GM19099 (cell line): Measurements from ENCODE around the gene RUSF1.

Experiments
- POLR2A ChIP-seq: IDR thresholded peaks from 3 replicates; pipeline ENCODE4 v1.6.1; 2011; ENCODE audit warnings: low read depth; ENCODE audit not compliant: insufficient read length; ENCODE audit errors: extremely low read depth

Gene RUSF1

DNA sequence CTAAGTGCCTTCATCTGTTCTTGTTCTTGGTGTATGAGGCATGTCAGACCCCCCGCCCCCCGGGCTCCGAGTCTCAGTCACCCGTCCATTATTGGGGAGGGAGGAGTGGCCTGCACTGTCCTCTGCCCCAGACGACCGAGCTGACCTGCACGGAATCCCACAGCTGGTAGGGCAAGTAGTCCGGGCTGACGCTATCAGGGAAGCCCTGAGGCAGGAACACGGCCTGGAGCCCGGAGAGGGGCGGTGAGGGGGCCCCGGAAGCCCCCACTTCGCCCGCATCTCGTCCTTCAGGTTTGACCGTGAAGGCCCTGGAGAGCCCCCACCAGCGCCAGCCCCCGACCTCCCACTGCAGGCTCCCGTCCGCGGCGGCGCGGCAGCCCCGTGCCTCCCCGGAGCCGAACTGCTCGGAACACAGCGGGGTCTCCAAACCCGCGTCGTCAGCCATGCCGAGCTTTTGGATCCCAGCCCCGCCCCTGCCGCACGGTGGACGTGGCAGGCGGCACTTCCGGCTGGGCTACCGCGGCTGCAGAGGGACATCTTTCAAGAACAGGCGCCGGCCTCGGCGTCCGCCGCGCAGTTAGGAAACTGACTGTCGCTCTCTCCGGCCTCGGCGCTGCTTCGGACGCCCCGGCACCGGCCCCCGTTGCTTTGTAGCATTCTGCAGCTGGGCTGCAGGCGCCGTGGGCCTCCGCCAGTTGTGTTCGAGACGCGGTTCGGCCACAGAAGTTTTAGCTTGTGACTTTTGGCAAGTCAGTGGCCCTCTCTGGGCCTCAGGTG is at the start of gene RUSF1:
Gene RUSF1 (minus strand): TSS at position 463 of the 777 bp plus-strand sequence. CDS start 18 bp downstream, at position 445.
- peak; percentile 85 for TF ChIP-seq POLR2A

DNA sequence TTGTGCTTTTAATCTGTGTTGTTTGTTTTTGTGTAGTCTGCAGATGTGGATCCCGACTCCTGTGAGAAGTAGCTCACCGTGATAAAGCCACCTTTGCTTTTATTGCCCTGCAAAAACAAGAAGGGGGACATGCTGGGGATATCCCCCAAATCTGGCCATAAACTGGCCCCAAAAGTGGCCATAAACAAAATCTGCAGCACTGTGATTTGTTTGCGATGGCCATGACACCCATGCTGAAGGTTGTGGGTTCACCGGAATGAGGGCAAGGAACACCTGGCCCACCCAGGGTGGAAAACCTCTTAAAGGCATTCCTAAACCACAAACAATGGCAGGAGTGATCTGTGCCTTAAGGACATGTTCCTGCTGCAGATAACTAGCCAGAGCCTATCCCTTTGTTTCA is 34.6 kb upstream of the RUSF1 start:
- TF ChIP-seq POLR2A, result no peak

DNA sequence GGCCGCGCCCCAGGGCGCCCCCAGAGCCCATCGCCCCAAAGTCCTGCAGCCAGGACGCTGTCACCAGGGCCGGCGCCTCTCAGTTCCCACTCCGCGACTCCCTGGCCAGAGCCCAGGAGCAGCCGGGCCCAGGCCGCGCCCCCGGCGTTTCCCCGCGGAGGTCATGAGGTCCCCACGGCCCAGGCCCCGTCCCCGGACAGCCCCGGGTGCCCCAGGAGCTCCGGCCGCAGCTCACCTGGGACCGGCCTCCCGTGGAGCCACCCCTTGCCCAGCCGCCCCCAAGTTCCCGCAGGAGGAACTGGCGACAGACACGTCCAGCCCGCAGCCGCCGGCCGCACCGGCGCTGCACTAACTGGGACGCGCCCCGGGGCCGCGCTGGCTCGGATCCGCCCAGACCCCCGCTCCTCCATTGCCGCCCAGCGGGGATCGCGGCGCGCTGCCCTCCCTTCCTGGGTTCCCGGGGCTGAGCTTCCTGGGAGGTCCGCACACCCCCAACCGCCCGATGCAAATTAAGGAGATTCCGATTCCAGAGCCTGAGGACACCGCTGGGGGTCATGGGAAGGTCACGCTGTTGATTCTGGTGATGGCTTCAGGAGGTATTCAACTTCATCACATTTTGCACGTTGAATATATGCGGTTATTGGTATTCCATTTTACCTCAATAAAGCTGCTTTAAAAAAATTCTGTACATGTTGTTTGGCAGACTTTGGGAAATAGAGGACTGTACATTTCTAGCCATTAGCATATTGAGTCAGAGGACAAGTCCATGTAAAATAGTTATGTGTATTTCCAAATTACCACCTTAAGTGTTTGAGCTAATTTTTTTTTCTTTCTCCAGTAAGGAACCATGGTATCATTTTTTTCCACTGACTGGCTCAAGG is 29.4 kb upstream of the RUSF1 start:
- TF ChIP-seq POLR2A, result no peak

DNA sequence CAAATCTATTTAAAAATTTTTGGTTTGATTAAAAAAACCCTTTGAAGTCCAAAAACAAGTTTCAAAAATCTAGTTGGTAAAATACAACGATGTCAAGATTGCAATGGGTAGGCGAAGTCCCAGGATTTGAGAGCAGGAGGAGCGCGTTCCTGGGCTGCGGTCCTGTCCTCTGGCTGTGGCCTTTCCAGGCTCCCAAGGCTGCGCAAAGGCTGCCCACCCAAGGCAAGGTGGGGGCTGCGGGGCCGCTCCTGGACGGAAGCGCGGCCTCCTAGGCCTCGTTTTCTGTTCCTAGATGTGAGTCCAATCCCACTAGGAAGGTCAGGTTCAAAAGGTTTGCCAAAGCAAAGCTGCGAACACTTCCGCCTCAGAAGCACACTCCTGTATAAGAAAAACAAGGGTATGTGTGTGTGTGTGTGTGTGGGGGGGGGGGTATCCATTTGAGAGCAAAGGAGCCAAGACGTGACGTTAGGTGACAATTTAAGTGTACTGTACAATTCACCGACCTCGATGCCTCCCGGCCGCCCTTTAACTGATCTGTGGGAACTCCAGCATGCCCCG is 28.7 kb upstream of the RUSF1 start:
- TF ChIP-seq POLR2A, result no peak

DNA sequence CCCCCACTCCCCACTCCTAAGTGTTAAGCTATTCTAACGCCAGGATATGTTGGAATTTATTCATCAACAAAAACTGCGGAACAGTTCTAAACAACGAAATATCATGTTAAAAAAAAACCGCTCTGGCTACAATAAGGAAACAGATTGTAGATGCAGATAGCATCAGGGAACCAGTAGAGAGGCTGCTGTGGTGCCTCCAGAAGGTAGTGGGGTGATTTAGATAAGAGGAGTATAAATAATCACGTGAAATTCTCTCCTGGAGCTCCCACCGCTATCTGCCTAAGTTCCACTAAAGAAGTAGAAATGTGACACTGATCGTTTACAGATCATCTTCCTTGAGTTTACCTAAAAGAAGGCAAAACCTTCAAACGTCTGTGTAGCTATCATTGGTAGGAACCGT is 27.5 kb upstream of the RUSF1 start:
- no peak for TF ChIP-seq POLR2A

DNA sequence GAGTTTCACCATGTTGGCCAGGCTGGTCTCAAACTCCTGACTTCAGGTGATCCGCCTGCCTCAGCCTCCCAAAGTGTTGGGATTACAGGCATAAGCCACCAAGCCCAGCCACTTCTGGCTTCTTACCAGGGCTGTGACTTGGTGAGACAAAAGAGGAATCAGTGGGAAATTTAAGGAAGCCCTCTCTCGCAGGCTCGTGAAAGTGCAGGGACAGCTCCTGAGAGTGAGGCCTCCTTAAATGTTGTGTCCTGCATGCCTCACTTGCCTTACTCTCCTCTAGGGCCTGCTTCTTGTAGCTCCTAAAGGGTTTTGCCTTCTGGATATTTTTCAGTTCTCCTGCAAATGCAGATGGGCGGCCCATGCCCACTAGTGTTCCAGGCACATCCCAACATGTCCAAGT is 24.7 kb upstream of the RUSF1 start:
- no peak for TF ChIP-seq POLR2A

DNA sequence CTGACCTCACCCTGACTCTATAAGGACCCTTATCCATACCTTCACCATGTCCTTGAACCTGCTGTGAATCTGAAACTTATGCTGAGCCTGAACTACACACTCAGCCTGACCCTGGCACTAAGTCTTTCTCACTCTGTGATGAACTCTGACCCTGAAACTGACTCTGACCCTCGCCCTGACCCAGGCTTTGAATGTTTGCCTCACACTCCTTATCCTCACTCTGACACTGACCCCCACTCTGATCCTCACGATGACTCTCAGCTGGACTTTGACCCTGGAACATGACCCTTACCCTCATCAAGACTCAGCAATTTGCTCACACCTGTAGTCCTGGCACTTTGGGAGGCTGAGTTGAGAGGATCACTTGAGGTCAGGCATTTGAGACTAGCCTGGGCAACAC is 23.9 kb upstream of the RUSF1 start:
- no peak for TF ChIP-seq POLR2A

DNA sequence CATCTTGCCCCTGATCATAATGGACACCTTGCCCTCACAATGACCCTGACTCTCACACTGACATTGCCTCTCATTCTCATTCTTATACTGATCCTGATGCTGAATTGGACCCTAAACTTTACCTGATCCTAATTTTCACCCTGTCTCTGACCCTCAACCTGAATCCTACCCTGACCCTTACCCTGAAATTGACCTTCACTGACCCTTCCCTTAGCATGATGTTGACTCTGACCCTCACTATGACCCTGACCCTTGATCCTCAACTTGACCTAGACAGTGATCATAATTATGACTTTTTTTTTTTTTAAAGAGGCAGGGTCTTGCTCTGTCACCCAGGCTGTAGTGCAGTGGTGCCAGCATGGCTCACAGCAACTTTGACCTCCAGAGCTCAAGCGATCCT is 22.9 kb upstream of the RUSF1 start:
- no peak for TF ChIP-seq POLR2A

DNA sequence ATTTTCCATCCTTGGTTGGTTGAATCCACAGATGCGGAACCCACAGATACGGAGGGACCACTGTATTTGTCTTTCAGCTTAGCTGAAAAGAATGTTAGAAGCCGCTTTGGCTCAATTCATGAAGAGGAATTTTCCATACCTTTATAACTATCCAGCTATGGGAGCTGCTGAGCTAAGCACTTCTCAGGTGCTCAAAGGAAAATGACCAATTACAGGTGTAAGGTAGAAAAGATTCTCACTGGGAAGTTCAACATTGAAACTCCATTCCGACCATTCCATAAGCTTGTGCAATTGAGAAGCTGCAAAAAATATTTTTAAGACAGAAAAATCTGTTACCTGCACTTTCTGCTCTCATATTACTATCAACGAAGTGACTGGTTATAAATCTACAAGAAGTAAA is 22.2 kb upstream of the RUSF1 start:
- TF ChIP-seq POLR2A, result no peak

DNA sequence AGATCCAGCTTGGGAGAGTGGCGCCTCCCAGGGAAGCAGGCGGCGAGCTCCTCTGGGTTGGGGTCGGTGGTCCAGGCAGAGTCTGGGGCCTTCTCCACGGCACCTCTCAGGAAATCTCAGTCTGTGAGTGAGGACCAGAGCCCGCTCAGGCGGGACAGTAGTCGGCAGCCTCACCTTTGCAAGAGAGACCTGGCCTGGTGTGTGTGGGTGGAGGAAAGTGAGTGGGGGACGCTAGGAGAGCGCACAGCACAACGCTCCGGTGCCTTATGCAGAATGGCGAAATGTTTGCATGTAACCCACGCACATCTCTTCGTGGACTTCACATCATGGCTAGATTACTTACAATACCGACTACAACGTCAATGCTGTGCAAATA is 21.7 kb upstream of the RUSF1 start:
- no peak for TF ChIP-seq POLR2A

DNA sequence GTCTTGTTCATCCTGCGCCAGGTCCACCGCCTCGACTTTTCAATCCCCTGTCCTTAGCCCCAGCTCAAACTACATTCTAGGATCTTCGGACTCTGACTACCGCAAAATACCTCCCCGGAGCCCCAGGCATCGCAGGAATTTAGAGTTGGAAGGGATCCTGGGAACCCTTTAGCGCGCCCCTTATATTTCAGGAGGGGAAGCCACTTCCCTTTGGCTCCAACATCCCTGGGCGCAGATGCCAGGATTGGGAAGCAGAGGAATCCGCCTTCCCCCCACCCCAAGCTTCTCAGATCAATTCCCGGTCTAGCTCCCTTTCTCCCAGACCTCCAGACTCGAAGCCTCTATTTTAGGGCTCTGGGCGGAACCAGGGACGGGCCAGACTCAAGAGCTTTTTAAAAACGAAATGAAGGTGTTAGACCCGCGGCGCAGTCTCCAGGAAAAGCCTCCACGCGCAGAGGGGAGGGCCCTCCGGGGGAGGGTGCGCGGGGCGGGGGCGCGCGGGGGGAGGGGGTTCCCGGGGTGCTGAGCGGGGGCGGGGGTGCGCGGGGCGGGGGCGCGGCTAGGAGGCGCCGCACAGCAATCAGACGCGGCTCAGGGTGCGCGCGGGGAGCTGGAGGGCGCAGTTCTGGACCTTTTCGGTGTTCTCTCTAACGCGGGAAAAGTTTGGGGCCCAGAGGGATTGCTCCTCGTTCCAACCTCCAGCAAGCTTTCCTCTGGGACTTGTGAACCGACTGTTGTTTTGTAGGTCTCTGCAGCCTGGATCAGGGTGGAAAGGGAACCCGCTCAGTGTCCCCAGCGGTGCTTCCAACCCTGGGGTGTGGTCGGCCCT is 21.1 kb upstream of the RUSF1 start:
- TF ChIP-seq POLR2A, result no peak

DNA sequence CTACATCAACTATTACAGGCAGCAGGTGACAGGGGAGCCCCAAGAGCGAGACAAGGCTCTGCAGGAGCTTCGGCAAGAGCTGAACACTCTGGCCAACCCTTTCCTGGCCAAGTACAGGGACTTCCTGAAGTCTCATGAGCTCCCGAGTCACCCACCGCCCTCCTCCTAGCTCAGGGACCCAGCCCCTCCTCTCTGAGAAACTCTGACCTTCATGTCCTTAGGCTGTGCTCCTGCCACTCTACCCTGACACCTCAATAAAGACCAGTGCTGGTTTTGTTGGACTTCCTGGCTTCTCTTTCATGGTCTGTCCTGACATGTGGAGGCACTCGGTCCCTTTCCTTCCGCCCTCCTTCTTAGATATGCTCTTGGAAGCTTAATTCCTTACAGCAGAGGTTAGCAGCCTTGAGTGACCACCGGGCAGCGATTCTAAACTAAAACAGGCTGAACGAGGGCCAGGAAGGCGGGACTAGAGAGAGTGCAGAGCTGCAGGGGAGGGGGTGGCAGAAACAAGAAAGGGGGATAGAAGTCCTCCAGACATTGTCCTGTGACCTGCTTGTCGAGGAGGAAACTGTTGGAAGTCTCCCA is 20.4 kb upstream of the RUSF1 start:
- no peak for TF ChIP-seq POLR2A

DNA sequence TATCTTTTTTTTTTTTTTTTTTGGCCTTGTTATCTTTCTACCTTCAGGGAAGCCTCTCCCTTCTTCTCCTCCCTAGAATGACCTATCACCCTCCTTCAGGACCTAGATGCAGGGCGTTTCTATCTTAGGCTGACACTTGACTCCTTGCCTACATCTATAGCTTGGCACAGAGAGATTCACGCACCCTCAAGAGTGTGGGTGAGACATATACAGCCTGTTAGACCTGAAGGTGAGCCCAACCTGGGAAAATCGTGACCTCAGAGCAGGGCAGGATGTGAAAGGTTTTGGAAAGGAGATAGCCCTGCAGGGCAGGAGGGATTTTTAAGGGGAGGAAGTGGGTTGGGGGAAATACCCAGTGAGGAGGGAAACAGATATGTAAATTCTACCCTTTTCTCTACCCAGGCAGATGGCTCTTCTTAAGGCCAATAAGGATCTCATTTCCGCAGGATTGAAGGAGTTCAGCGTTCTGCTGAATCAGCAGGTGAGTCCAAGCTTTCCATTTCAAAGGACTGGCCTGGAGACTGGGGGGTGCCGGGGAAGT is 19.6 kb upstream of the RUSF1 start, which contains the start of gene AHSP:
Gene AHSP (plus strand): TSS at position 167 of the 541 bp plus-strand sequence. CDS start 240 bp downstream, at position 407.
- no peak for TF ChIP-seq POLR2A

DNA sequence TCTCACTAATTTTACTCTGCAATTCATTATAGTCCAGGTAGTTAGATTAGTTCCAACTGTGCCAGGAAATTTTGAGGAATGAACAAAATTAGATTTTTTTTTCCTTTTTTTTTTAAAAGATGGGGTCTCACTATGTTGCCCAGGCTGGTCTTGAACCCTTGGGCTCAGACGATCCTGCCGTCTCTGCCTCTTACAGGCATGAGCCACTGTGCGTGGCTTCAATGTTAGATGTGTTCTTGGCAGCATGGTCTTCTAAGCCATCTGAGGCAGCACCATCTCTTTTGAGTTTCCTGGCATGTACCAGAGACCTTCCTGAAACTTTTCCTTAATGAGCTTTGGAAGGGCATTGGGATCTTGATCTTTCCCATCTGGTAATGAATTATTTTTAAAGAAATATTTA is 16.9 kb upstream of the RUSF1 start:
- no peak for TF ChIP-seq POLR2A
